Retinal pigment epithelial cell (primary cell): Measurements from ENCODE around the gene ELOVL2.
A peak's percentile ranks its signal among the peaks of the same experiment; 100 is the strongest.

ENCODE experiments used
- DNase-seq: peaks from one replicate; pipeline ENCODE4 v3.0.0-alpha.2; 2010; ENCODE audit warnings: low read depth
- H3K4me3 ChIP-seq: 2 replicates; pipeline ENCODE4 v1.5.1; 2011; ENCODE audit warnings: mild to moderate bottlenecking, low read length, control low read depth, moderate library complexity
- CTCF ChIP-seq: conservative IDR thresholded peaks from 2 replicates; pipeline ENCODE4 v1.5.1; 2011; ENCODE audit warnings: low read depth, low read length, control low read depth, inconsistent platforms

ELOVL2 gene

GRCh38 chr6:10961837-10962236 lies 82.3 kb downstream of the ELOVL2 start:
- DNase-seq: no peak
- no peak overlapping the region for H3K4me3 ChIP-seq
- TF ChIP-seq CTCF: no peak

- no peak for DNase-seq
These were observed 83.9 kb downstream of the ELOVL2 start for GRCh38 chr6:10960171-10960570.

DNA sequence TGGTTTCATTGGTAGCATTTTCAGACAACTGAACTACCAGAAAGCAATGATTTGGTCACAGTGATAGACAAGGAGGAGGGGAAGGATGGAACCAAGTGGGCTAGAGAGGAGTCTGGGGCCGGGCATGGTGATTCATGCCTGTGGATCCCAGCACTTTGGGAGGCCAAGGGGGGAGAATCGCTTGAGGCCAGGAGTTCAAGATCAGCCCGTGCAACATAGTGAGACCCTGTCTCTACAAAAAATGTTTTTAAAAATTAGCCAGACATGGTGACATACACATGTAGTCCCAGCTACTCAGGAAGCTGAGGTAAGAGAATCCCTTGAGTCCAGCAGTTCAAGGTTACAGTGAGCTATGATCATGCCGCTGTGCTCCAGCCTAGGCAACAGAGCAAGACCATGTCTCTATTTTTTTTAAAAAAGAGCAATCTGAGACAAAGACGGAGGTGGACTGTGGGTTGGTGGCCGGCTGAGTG lies 86.7 kb downstream of the ELOVL2 start:
- no peak overlapping the region for H3K4me3 ChIP-seq
- DNase-seq: no peak
- no peak for TF ChIP-seq CTCF

More at GRCh38 chr6:10960171-10960570, 83.9 kb downstream of the ELOVL2 start:
- no peak for TF ChIP-seq CTCF
- no peak overlapping the region for H3K4me3 ChIP-seq

DNA sequence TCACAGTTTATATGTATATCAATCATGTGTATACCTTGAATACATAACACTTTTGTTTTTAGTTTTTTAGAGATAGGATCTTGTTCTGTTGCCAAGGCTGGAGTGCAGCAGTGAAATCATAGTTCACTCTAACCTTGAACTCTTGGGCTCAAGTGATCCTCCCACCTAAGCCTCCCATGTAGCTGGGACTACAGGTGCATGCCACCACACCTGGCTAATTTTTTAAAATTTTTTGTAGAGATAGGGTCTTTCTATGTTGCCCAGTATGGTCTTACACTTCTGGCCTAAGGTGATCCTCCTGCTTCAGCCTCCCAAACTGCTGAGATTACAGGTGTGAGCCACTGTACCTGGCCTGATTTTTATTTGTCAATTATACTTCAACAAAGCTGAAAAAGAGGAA lies 87.3 kb downstream of the ELOVL2 start:
- no peak overlapping the region for H3K4me3 ChIP-seq
- no peak for DNase-seq
- TF ChIP-seq CTCF: no peak

GRCh38 chr6:10954590-10955010 lies 89.5 kb downstream of the ELOVL2 start:
- H3K4me3 ChIP-seq: no peak overlapping the region
- DNase-seq: peak; percentile 36

DNA sequence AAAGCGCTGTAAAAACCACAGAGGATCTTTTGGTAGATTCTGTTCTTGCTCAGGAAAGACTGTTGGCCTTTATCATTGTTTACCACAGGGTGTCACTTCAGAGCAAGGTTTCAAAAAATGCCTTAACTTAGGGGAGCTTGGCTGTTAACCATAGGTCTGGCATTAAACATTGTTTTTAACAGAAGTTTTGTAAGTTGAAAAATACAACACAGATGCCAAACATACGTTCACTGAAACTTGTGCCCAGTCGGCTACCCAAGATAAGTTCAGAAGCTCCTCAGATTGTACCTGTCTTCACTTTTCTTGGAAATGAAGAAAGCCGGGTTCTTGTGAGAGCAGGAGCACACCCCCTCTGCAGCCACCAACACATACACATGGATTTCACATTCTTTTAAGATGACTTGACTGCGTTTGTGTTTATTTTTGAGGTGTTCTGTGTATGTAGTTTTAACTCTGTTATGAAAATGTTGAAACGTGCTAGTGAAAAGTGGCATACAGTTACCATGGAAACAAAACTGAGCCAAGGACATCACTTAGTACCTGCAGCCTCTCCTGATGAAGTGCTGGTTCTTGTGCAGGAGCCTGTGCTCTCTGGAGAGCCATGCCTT lies 92.3 kb downstream of the ELOVL2 start:
- peak; percentile 79 for TF ChIP-seq CTCF
- DNase-seq: peak; percentile 36
- H3K4me3 ChIP-seq: no peak overlapping the region

More at GRCh38 chr6:10954590-10955010, 89.5 kb downstream of the ELOVL2 start:
- TF ChIP-seq CTCF: peak; percentile 94
